CD4-positive, alpha-beta T cell (primary cell): ENCODE data around the gene MAPKAPK3. TPM values are rescaled to one million over a fixed set of nuclear protein-coding genes. Genes with fewer than 3 reads are reported as not detected.

Experiments used
- ATAC-seq: fragments of 200-7000 bp; cut with Tn5 transposase; one replicate; pipeline ENCODE4 v1.10.0; 2022; ENCODE audit warnings: mild to moderate bottlenecking; ENCODE audit not compliant: poor library complexity
- CTCF ChIA-PET: fragments of 350-600 bp; sonication (Branson Sonifier 250); formaldehyde crosslinking; loops from one replicate; lab custom pipeline; 2021; ENCODE audit warnings: antibody characterized with exemption, inconsistent platforms; lab: Charles Lee
- POLR2A ChIA-PET: fragments of 350-600 bp; sonication (Branson Sonifier 250); formaldehyde crosslinking; loops from one replicate; lab custom pipeline; 2021; ENCODE audit warnings: antibody characterized with exemption, inconsistent platforms; lab: Charles Lee
- DNase-seq, 14 experiments: peaks; one replicate each; pipeline ENCODE4 v3.0.0-alpha.2; 2013 to 2020; ENCODE audit warnings: mixed read lengths in 2 of 14
- H3K27ac ChIP-seq, 2 donors: one replicate each; pipeline versions ENCODE4 v1.5.1 to v1.7.0; 2013; ENCODE audit warnings: low read length in 2 of 2, low read depth in 1 of 2, mild to moderate bottlenecking in 1 of 2
- H3K27me3 ChIP-seq, 2 experiments: 1 replicate in 1 of 2; 2 replicates in 1 of 2; pipeline versions ENCODE4 v1.6.1 to v1.7.0; 2013; ENCODE audit warnings: low read length in 2 of 2, control low read depth in 1 of 2, mild to moderate bottlenecking in 1 of 2, moderate library complexity in 1 of 2; ENCODE audit not compliant: insufficient read depth in 2 of 2, control insufficient read depth in 1 of 2
- H3K36me3 ChIP-seq: one replicate; pipeline ENCODE4 v1.6.1; 2013; ENCODE audit warnings: low read length, control low read depth; ENCODE audit not compliant: insufficient read depth
- H3K4me1 ChIP-seq: one replicate; pipeline ENCODE4 v1.6.1; 2013; ENCODE audit warnings: low read length, control low read depth; ENCODE audit not compliant: insufficient read depth
- H3K4me3 ChIP-seq: one replicate; pipeline ENCODE4 v1.5.1; 2013; ENCODE audit warnings: mild to moderate bottlenecking, low read length, moderate library complexity
- H3K9me3 ChIP-seq, 2 experiments: 1 replicate in 1 of 2; 2 replicates in 1 of 2; pipeline versions ENCODE4 v1.6.1 to v1.7.0; 2013; ENCODE audit warnings: low read length in 2 of 2, mild to moderate bottlenecking in 2 of 2, control low read depth in 1 of 2, moderate library complexity in 1 of 2; ENCODE audit not compliant: control insufficient read depth in 1 of 2, insufficient read depth in 1 of 2
- H3K27ac Mint-ChIP-seq: one replicate; pipeline ENCODE4 v1.8.0; 2020; ENCODE audit warnings: mixed read lengths
- H3K27me3 Mint-ChIP-seq: one replicate; pipeline ENCODE4 v1.8.0; 2021; ENCODE audit warnings: mixed read lengths
- H3K36me3 Mint-ChIP-seq: one replicate; pipeline ENCODE4 v1.8.0; 2021; ENCODE audit warnings: low read depth, mixed read lengths
- H3K4me1 Mint-ChIP-seq: one replicate; pipeline ENCODE4 v1.8.0; 2021; ENCODE audit warnings: low read depth, mixed read lengths
- H3K4me3 Mint-ChIP-seq: one replicate; pipeline ENCODE4 v1.8.0; 2020; ENCODE audit warnings: mild to moderate bottlenecking, mixed read lengths
- H3K9me3 Mint-ChIP-seq: one replicate; pipeline ENCODE4 v1.8.0; 2020; ENCODE audit warnings: mixed read lengths
- intact Hi-C, 2 experiments: fragments of 100-400 bp; cut with DNase I in 1 of 2; cut with micrococcal nuclease in 1 of 2; formaldehyde crosslinking; loops; one replicate each; pipeline versions ENCODE4 v1.15.1 to v1.9.0; 2023 to 2025; cut with DNase I, micrococcal nuclease
- total RNA-seq, 174 experiments: library from RNA in 2 of 174; stranded (reverse) in 2 of 174; gene quantifications; one replicate each; pipeline ENCODE4 v1.2.3 and lab custom pipeline; 2021 to 2026
- TF ChIP-seq, protein P1 (sequence below): fragments of 200-600 bp; IDR thresholded peaks from one replicate; pipeline ENCODE4 v1.8.0; 2022; ENCODE audit warnings: antibody characterized with exemption, mild to moderate bottlenecking

The MAPKAPK3 gene
- total RNA-seq, 2 experiments from 2014 or later = 16.4 to 16.6 TPM

DNA sequence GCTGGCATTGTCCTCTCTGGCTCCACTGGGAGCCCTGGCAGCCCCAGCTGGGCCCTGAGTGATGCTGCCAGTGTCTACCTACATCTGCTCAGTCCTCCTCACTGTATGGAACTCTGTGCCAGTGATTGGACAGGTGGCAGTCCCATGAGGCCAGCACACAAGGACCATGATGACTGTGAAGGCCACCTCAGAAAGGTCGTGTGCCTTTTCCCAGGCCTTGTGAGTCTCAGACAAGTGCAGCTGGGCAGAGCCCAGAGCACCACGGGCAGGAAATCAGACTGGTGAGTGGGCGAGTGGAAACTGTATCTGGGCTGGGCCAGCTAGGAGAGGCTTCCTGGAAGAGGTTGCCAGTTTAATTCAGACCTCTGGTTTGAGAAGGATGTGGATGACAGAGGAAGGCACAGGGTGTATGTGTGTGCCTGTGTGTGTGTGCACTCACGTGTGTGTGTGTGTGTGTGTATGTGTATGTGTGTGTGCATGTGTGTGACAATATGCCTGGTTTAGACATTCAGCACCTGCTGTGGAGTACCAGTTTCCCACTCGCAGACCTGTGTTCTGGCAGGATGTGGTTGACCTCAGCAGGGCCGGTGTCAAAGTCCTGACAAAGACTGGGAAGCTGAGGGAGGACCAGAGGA, 7.0 kb downstream of the MAPKAPK3 start:
- Histone ChIP-seq H3K27ac (peak overlapping the region; percentile 58 to 74), H3K4me3 (peak overlapping the region; percentile 8), H3K27me3 (no peaks in the 10 kb centered on the region), H3K4me1 (peaks cover 98% of the 10 kb centered on the region), H3K36me3 (peaks cover 28% of the 10 kb centered on the region), H3K9me3 (no peaks in the 10 kb centered on the region)
- Mint-ChIP-seq H3K27ac (peak overlapping the region; percentile 67), H3K4me1 (peaks cover 84% of the 10 kb centered on the region), H3K9me3 (no peaks in the 10 kb centered on the region), H3K36me3 (peaks cover 7% of the 10 kb centered on the region), H3K4me3 (peak overlapping the region; percentile 79), H3K27me3 (no peaks in the 10 kb centered on the region)
- intact Hi-C loops = loop anchor here in 1 of 2 experiments (2.0 to 5.0 kb wide), 2 partner anchors 47 to 1063 kb away; no protein-coding TSS in a partner anchor
- ChIA-PET CTCF (interaction anchor here (1.2 to 2.2 kb wide), 2 partner anchors 8 to 14 kb away, joined by 3 to 10 read pairs; no protein-coding TSS in a partner anchor), POLR2A (interaction anchor here (0.9 to 1.8 kb wide), 4 partner anchors 51 to 761 kb away, joined by 3 to 5 read pairs (median 3); partner anchors contain the start of genes DOCK3, HEMK1 and MANF)
- DNase-seq (peak in 5 of 14 experiments; percentile 36 to 71 (median 41)), ATAC-seq (peak; percentile 65)
- TF ChIP-seq, protein P1, sequence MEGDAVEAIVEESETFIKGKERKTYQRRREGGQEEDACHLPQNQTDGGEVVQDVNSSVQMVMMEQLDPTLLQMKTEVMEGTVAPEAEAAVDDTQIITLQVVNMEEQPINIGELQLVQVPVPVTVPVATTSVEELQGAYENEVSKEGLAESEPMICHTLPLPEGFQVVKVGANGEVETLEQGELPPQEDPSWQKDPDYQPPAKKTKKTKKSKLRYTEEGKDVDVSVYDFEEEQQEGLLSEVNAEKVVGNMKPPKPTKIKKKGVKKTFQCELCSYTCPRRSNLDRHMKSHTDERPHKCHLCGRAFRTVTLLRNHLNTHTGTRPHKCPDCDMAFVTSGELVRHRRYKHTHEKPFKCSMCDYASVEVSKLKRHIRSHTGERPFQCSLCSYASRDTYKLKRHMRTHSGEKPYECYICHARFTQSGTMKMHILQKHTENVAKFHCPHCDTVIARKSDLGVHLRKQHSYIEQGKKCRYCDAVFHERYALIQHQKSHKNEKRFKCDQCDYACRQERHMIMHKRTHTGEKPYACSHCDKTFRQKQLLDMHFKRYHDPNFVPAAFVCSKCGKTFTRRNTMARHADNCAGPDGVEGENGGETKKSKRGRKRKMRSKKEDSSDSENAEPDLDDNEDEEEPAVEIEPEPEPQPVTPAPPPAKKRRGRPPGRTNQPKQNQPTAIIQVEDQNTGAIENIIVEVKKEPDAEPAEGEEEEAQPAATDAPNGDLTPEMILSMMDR = no peak

DNA sequence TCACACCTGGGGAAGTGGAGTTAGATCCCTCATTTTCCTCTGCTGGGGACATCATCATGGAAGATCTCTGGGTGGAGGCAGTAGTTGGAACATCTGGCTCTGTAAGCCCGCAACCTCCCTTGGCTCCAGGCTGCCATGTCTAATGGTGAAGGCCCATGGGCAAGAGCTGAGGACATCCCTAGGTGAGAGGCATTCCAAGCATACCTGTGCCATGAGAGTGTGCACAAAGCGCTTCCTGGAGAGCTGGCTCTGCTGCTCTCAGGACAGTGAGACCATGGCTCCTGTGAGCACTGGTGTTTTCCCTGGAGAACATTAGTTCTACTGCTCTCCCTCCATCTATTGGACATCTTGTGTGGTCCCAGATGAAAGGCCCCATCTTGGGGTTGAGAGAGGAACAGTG, 7.7 kb downstream of the MAPKAPK3 start:
- Histone ChIP-seq H3K27me3 (no peaks in the 10 kb centered on the region), H3K27ac (peak overlapping the region in 1 of 2 donors; percentile 74), H3K9me3 (no peaks in the 10 kb centered on the region), H3K4me3 (peak overlapping the region; percentile 8), H3K4me1 (peaks cover 98% of the 10 kb centered on the region), H3K36me3 (peaks cover 33% of the 10 kb centered on the region)
- peaks cover 7% of the 10 kb centered on the region for H3K36me3 Mint-ChIP-seq
- H3K4me3 Mint-ChIP-seq = peak overlapping the region; percentile 79
- ATAC-seq (no peak), DNase-seq (no peak)
- no peaks in the 10 kb centered on the region for H3K27me3 Mint-ChIP-seq
- ChIA-PET CTCF (interaction anchor here (1.2 to 2.2 kb wide), 2 partner anchors 9 to 14 kb away, joined by 3 to 10 read pairs; no protein-coding TSS in a partner anchor), POLR2A (interaction anchor here (1.5 kb wide), 1 partner anchor 50 kb away, joined by 3 read pairs; the partner anchor contains the start of gene DOCK3)
- TF ChIP-seq, protein P1 = no peak
- peaks cover 81% of the 10 kb centered on the region for H3K4me1 Mint-ChIP-seq
- intact Hi-C loops = loop anchor here in 1 of 2 experiments (5.0 kb wide), 1 partner anchor 1063 kb away; no protein-coding TSS in a partner anchor
- no peaks in the 10 kb centered on the region for H3K9me3 Mint-ChIP-seq
- peak overlapping the region; percentile 67 for H3K27ac Mint-ChIP-seq

DNA sequence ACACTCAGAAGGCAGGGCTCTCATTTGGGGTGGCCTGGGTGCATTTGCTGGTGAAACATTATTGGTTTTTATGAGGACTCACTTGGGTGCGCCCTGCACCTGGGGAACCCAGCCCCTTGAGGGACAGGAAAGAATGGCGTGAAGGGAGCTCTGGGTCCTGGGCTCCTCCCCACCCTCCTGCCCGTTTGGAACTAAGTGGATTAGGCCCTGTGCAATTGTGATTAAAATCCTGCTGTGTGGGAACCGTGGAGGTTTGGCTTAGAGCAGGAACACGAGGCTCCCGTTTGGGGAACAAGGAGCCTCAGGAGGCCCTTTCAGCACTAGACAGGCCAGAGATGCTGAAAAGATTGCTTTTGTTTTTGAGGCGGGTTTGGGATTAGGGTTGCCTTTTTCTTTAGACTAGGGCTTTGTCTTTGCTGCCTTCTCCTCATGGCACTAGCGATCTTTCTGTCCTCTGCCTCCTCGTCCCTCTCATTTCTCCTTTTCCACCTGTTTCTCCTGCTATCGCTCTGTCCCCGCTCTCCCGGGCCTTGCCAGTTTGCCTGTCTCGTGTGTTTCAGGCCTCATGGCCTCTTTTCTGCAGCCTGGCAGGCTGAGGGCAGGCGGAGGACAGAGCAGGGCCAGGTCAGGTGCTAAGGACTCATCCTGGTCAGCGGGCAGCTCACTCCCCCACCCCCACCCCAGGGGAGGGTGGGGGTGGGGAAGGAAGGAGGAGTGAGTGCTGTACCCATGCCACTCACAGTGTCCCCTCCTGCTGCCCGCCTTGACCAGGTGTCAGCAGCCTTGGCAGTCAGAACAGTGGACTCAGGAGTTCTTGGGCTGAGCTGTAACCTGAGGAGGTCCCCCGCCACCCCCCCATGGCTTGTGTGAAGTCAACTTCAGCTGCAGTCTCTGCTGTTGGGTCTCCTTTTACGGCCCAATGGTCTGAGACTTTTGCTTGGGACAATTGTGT, 8.6 kb downstream of the MAPKAPK3 start:
- no peak overlapping the region for H3K4me3 ChIP-seq
- no peaks in the 10 kb centered on the region for H3K9me3 Mint-ChIP-seq
- TF ChIP-seq, protein P1 = no peak
- peaks cover 7% of the 10 kb centered on the region for H3K36me3 Mint-ChIP-seq
- CTCF ChIA-PET = interaction anchor here (2.2 kb wide), 1 partner anchor 9 kb away, joined by 10 read pairs; no protein-coding TSS in a partner anchor
- H3K4me1 ChIP-seq = peaks cover 98% of the 10 kb centered on the region
- no peaks in the 10 kb centered on the region for H3K9me3 ChIP-seq
- POLR2A ChIA-PET = interaction anchor here (1.5 kb wide), 1 partner anchor 9 kb away, joined by 4 read pairs; no protein-coding TSS in a partner anchor
- H3K27me3 ChIP-seq = no peaks in the 10 kb centered on the region
- no peak for ATAC-seq
- H3K4me3 Mint-ChIP-seq = peak overlapping the region; percentile 42
- peak overlapping the region; percentile 67 for H3K27ac Mint-ChIP-seq
- DNase-seq = no peak
- peaks cover 81% of the 10 kb centered on the region for H3K4me1 Mint-ChIP-seq
- no peak overlapping the region for H3K27ac ChIP-seq
- H3K36me3 ChIP-seq = peaks cover 31% of the 10 kb centered on the region
- intact Hi-C loops = no loop called here
- H3K27me3 Mint-ChIP-seq = no peaks in the 10 kb centered on the region
